GM23338 (cell line): ENCODE data around the gene ERC2. TPM values are rescaled to one million over a fixed set of nuclear protein-coding genes. Genes with fewer than 3 reads are reported as not detected.

ENCODE experiments used
- ATAC-seq: fragments of 200-7000 bp; cut with Tn5 transposase; 3 replicates; pipeline ENCODE4 v1.9.1; 2020
- DNase-seq: peaks from one replicate; pipeline ENCODE4 v3.0.0-alpha.2; 2015; ENCODE audit warnings: low spot score
- H2AFZ ChIP-seq: fragments of 200-600 bp; sonication (generic); 2 replicates; pipeline ENCODE4 v1.8.0; 2016; ENCODE audit warnings: antibody characterized with exemption, mild to moderate bottlenecking, moderate library complexity
- H3F3A ChIP-seq: fragments of 200-600 bp; sonication (generic); replicated peaks from 2 replicates; pipeline ENCODE4 v1.8.0; 2017; ENCODE audit warnings: antibody characterized with exemption, mixed run types, low read depth
- H3K27ac ChIP-seq: fragments of 200-600 bp; sonication (generic); 2 replicates; pipeline ENCODE4 v1.6.1; 2016; ENCODE audit warnings: low read depth
- H3K27me3 ChIP-seq: fragments of 200-600 bp; sonication (generic); 2 replicates; pipeline ENCODE4 v1.8.0; 2016; ENCODE audit warnings: mild to moderate bottlenecking, mixed run types, moderate library complexity; ENCODE audit not compliant: insufficient read depth
- H3K36me3 ChIP-seq: fragments of 200-600 bp; sonication (generic); 2 replicates; pipeline ENCODE4 v1.8.0; 2016; ENCODE audit warnings: mild to moderate bottlenecking; ENCODE audit not compliant: insufficient read depth
- H3K4me1 ChIP-seq: fragments of 200-600 bp; sonication (generic); 2 replicates; pipeline ENCODE4 v1.8.0; 2016; ENCODE audit warnings: mild to moderate bottlenecking, moderate library complexity; ENCODE audit not compliant: insufficient read depth
- H3K4me2 ChIP-seq: fragments of 200-600 bp; sonication (generic); 2 replicates; pipeline ENCODE4 v1.7.1; 2017; ENCODE audit warnings: mixed run types
- H3K4me3 ChIP-seq: fragments of 200-600 bp; sonication (generic); 2 replicates; pipeline ENCODE4 v1.6.1; 2016; ENCODE audit warnings: mixed run types
- H3K79me2 ChIP-seq: fragments of 200-600 bp; sonication (generic); replicated peaks from 2 replicates; pipeline ENCODE4 v1.8.0; 2017; ENCODE audit warnings: mild to moderate bottlenecking; ENCODE audit not compliant: insufficient read depth
- H3K9me2 ChIP-seq: fragments of 200-600 bp; sonication (generic); 2 replicates; pipeline ENCODE4 v1.8.0; 2017; ENCODE audit not compliant: insufficient read depth
- H4K20me1 ChIP-seq: fragments of 200-600 bp; sonication (generic); replicated peaks from 2 replicates; pipeline ENCODE4 v1.8.0; 2017; ENCODE audit warnings: mild to moderate bottlenecking; ENCODE audit not compliant: insufficient read depth
- H3K27ac Mint-ChIP-seq: 2 replicates; pipeline ENCODE4 v1.8.0; 2020; ENCODE audit warnings: inconsistent platforms, mild to moderate bottlenecking, moderate library complexity, mixed read lengths
- H3K27me3 Mint-ChIP-seq: 3 replicates; pipeline ENCODE4 v1.8.0; 2022; ENCODE audit warnings: low read depth, mild to moderate bottlenecking, moderate library complexity, mixed read lengths, inconsistent platforms; ENCODE audit not compliant: insufficient read depth, poor library complexity
- H3K36me3 Mint-ChIP-seq: 3 replicates; pipeline ENCODE4 v1.8.0; 2021; ENCODE audit warnings: low read depth, mild to moderate bottlenecking, inconsistent platforms, moderate library complexity, mixed read lengths
- H3K4me1 Mint-ChIP-seq: 3 replicates; pipeline ENCODE4 v1.8.0; 2020; ENCODE audit warnings: mild to moderate bottlenecking, inconsistent platforms, mixed read lengths
- H3K4me3 Mint-ChIP-seq: 3 replicates; pipeline ENCODE4 v1.8.0; 2021; ENCODE audit warnings: moderate library complexity, mild to moderate bottlenecking, inconsistent platforms, mixed read lengths
- H3K9me3 Mint-ChIP-seq: 3 replicates; pipeline ENCODE4 v1.8.0; 2020; ENCODE audit warnings: moderate library complexity, mild to moderate bottlenecking, inconsistent platforms, mixed read lengths
- CREB1 ChIP-seq: fragments of 250-450 bp; sonication (Bioruptor Pico); IDR thresholded peaks from 2 replicates; pipeline ENCODE4 v1.5.0; 2020; ENCODE audit warnings: low read depth, mild to moderate bottlenecking, moderate library complexity
- EZH2 ChIP-seq: fragments of 200-600 bp; sonication (generic); IDR thresholded peaks from one replicate; pipeline ENCODE4 v1.8.0; 2017; ENCODE audit warnings: antibody characterized with exemption, mild to moderate bottlenecking, low read depth; ENCODE audit not compliant: unreplicated experiment
- EZH2phosphoT487 ChIP-seq: fragments of 200-600 bp; sonication (generic); IDR thresholded peaks from one replicate; pipeline ENCODE4 v1.8.1; 2018; ENCODE audit warnings: antibody characterized with exemption; ENCODE audit not compliant: unreplicated experiment
- JUNB ChIP-seq: IDR thresholded peaks from one replicate; pipeline ENCODE4 v1.6.1; 2016; ENCODE audit warnings: antibody characterized with exemption; ENCODE audit not compliant: unreplicated experiment
- NANOG ChIP-seq: IDR thresholded peaks from 2 replicates; pipeline ENCODE4 v1.6.1; 2016; ENCODE audit warnings: antibody characterized with exemption, borderline replicate concordance
- POLR2AphosphoS5 ChIP-seq: IDR thresholded peaks from 2 replicates; pipeline ENCODE4 v1.6.1; 2016; ENCODE audit warnings: antibody characterized with exemption, low read depth
- STAT1 ChIP-seq: IDR thresholded peaks from one replicate; pipeline ENCODE4 v1.6.1; 2016; ENCODE audit warnings: antibody characterized with exemption; ENCODE audit not compliant: unreplicated experiment
- ZNF114 ChIP-seq: fragments of 250-450 bp; sonication (Bioruptor Pico); IDR thresholded peaks from 2 replicates; pipeline ENCODE4 v1.5.0; 2020; ENCODE audit warnings: mild to moderate bottlenecking, moderate library complexity
- ZNF331 ChIP-seq: fragments of 250-450 bp; sonication (Bioruptor Pico); IDR thresholded peaks from 2 replicates; pipeline ENCODE4 v1.5.0; 2020; ENCODE audit warnings: low read depth, mild to moderate bottlenecking, moderate library complexity
- polyA plus RNA-seq: library from polyadenylated mRNA; unstranded; fragments of >200 nt; fragmentation: Nextera tagmentation; extraction: Ambion mirVana; gene quantifications from 2 replicates; pipeline ENCODE4 v1.2.1, GENCODE V29; 2016
- total RNA-seq: library from RNA; depleted of rRNA; stranded (reverse); fragments of >200 nt; shearing (Covaris generic); gene quantifications from 2 replicates; pipeline ENCODE4 v1.2.3, GENCODE V29; 2014
- TF ChIP-seq, protein P1 (sequence below), 2 experiments: fragments of 200-600 bp in 1 of 2; sonication (generic) in 1 of 2; conservative IDR thresholded peaks; 2 replicates each; pipeline versions ENCODE4 v1.5.1 to v1.6.1; 2016 to 2017; ENCODE audit warnings: antibody characterized with exemption in 2 of 2, low read depth in 2 of 2, mild to moderate bottlenecking in 2 of 2, moderate library complexity in 1 of 2
- TF ChIP-seq, protein P2 (sequence below): IDR thresholded peaks from one replicate; pipeline ENCODE4 v1.6.1; 2018; ENCODE audit warnings: antibody characterized with exemption; ENCODE audit not compliant: unreplicated experiment
- TF ChIP-seq, protein P3 (sequence below): fragments of 250-450 bp; sonication (Bioruptor Pico); IDR thresholded peaks from 2 replicates; pipeline ENCODE4 v1.5.0; 2020; ENCODE audit warnings: mild to moderate bottlenecking, moderate library complexity
- TF ChIP-seq, protein P4 (sequence below): IDR thresholded peaks from 2 replicates; pipeline ENCODE4 v1.6.1; 2016; ENCODE audit warnings: antibody characterized with exemption

The ERC2 gene
- total and polyA plus RNA-seq, 2 experiments from 2014 or later, result 11.8 to 13.7 TPM

DNA sequence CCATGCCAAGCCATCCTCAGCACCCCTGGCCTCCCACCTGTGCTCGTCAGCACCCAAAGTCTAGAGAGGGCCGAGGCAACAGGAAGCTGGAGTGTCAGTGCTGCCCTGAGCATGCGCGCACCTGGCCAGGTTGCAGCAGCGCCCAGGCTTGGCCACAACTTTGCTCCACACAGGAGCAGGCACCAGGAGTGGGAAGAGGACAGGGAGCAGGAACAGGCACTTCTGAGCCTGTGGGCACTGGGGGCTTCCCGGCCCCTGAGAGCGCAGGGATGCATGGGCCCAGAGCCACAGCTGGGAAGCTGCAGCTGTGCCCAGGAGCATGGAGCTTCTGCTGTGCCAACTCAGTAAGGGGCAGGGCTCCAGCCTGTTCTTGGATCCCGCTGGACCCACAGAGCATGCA, 509.7 kb downstream of the ERC2 start:
- H3K4me2 ChIP-seq, result no peak overlapping the region
- no peaks in the 10 kb centered on the region for H3K36me3 ChIP-seq
- no peaks in the 10 kb centered on the region for H3K9me3 Mint-ChIP-seq
- no peak for ATAC-seq
- H3K27ac ChIP-seq, result no peak overlapping the region
- H2AFZ ChIP-seq, result no peak overlapping the region
- H3K4me1 Mint-ChIP-seq, result peaks cover 8% of the 10 kb centered on the region; the same call in 2 of the 3 replicates
- no peak overlapping the region for H3K4me3 ChIP-seq
- no peak for TF ChIP-seq CREB1 (CRISPR knock-in tag)
- TF ChIP-seq, protein P1, sequence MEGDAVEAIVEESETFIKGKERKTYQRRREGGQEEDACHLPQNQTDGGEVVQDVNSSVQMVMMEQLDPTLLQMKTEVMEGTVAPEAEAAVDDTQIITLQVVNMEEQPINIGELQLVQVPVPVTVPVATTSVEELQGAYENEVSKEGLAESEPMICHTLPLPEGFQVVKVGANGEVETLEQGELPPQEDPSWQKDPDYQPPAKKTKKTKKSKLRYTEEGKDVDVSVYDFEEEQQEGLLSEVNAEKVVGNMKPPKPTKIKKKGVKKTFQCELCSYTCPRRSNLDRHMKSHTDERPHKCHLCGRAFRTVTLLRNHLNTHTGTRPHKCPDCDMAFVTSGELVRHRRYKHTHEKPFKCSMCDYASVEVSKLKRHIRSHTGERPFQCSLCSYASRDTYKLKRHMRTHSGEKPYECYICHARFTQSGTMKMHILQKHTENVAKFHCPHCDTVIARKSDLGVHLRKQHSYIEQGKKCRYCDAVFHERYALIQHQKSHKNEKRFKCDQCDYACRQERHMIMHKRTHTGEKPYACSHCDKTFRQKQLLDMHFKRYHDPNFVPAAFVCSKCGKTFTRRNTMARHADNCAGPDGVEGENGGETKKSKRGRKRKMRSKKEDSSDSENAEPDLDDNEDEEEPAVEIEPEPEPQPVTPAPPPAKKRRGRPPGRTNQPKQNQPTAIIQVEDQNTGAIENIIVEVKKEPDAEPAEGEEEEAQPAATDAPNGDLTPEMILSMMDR (conservative IDR thresholded peaks at IDR 0.05; ENCODE audit: low read depth in 2 of 2), result no peak
- TF ChIP-seq NANOG, result no peak
- TF ChIP-seq ZNF331 (CRISPR knock-in tag), result no peak
- no peak for TF ChIP-seq EZH2
- TF ChIP-seq ZNF114 (CRISPR knock-in tag), result no peak
- TF ChIP-seq, protein P2, sequence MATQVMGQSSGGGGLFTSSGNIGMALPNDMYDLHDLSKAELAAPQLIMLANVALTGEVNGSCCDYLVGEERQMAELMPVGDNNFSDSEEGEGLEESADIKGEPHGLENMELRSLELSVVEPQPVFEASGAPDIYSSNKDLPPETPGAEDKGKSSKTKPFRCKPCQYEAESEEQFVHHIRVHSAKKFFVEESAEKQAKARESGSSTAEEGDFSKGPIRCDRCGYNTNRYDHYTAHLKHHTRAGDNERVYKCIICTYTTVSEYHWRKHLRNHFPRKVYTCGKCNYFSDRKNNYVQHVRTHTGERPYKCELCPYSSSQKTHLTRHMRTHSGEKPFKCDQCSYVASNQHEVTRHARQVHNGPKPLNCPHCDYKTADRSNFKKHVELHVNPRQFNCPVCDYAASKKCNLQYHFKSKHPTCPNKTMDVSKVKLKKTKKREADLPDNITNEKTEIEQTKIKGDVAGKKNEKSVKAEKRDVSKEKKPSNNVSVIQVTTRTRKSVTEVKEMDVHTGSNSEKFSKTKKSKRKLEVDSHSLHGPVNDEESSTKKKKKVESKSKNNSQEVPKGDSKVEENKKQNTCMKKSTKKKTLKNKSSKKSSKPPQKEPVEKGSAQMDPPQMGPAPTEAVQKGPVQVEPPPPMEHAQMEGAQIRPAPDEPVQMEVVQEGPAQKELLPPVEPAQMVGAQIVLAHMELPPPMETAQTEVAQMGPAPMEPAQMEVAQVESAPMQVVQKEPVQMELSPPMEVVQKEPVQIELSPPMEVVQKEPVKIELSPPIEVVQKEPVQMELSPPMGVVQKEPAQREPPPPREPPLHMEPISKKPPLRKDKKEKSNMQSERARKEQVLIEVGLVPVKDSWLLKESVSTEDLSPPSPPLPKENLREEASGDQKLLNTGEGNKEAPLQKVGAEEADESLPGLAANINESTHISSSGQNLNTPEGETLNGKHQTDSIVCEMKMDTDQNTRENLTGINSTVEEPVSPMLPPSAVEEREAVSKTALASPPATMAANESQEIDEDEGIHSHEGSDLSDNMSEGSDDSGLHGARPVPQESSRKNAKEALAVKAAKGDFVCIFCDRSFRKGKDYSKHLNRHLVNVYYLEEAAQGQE, result no peak
- TF ChIP-seq JUNB, result no peak
- no peak for TF ChIP-seq POLR2AphosphoS5
- TF ChIP-seq, protein P3, sequence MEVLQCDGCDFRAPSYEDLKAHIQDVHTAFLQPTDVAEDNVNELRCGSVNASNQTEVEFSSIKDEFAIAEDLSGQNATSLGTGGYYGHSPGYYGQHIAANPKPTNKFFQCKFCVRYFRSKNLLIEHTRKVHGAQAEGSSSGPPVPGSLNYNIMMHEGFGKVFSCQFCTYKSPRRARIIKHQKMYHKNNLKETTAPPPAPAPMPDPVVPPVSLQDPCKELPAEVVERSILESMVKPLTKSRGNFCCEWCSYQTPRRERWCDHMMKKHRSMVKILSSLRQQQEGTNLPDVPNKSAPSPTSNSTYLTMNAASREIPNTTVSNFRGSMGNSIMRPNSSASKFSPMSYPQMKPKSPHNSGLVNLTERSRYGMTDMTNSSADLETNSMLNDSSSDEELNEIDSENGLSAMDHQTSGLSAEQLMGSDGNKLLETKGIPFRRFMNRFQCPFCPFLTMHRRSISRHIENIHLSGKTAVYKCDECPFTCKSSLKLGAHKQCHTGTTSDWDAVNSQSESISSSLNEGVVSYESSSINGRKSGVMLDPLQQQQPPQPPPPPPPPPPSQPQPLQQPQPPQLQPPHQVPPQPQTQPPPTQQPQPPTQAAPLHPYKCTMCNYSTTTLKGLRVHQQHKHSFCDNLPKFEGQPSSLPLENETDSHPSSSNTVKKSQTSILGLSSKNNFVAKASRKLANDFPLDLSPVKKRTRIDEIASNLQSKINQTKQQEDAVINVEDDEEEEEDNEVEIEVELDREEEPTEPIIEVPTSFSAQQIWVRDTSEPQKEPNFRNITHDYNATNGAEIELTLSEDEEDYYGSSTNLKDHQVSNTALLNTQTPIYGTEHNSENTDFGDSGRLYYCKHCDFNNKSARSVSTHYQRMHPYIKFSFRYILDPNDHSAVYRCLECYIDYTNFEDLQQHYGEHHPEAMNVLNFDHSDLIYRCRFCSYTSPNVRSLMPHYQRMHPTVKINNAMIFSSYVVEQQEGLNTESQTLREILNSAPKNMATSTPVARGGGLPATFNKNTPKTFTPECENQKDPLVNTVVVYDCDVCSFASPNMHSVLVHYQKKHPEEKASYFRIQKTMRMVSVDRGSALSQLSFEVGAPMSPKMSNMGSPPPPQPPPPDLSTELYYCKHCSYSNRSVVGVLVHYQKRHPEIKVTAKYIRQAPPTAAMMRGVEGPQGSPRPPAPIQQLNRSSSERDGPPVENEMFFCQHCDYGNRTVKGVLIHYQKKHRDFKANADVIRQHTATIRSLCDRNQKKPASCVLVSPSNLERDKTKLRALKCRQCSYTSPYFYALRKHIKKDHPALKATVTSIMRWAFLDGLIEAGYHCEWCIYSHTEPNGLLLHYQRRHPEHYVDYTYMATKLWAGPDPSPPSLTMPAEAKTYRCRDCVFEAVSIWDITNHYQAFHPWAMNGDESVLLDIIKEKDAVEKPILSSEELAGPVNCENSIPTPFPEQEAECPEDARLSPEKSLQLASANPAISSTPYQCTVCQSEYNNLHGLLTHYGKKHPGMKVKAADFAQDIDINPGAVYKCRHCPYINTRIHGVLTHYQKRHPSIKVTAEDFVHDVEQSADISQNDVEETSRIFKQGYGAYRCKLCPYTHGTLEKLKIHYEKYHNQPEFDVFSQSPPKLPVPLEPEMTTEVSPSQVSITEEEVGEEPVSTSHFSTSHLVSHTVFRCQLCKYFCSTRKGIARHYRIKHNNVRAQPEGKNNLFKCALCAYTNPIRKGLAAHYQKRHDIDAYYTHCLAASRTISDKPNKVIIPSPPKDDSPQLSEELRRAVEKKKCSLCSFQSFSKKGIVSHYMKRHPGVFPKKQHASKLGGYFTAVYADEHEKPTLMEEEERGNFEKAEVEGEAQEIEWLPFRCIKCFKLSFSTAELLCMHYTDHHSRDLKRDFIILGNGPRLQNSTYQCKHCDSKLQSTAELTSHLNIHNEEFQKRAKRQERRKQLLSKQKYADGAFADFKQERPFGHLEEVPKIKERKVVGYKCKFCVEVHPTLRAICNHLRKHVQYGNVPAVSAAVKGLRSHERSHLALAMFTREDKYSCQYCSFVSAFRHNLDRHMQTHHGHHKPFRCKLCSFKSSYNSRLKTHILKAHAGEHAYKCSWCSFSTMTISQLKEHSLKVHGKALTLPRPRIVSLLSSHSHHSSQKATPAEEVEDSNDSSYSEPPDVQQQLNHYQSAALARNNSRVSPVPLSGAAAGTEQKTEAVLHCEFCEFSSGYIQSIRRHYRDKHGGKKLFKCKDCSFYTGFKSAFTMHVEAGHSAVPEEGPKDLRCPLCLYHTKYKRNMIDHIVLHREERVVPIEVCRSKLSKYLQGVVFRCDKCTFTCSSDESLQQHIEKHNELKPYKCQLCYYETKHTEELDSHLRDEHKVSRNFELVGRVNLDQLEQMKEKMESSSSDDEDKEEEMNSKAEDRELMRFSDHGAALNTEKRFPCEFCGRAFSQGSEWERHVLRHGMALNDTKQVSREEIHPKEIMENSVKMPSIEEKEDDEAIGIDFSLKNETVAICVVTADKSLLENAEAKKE (CRISPR knock-in tag), result no peak
- no peak for TF ChIP-seq STAT1
- TF ChIP-seq EZH2phosphoT487, result no peak
- TF ChIP-seq, protein P4, sequence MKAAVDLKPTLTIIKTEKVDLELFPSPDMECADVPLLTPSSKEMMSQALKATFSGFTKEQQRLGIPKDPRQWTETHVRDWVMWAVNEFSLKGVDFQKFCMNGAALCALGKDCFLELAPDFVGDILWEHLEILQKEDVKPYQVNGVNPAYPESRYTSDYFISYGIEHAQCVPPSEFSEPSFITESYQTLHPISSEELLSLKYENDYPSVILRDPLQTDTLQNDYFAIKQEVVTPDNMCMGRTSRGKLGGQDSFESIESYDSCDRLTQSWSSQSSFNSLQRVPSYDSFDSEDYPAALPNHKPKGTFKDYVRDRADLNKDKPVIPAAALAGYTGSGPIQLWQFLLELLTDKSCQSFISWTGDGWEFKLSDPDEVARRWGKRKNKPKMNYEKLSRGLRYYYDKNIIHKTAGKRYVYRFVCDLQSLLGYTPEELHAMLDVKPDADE, result no peak
- no peaks in the 10 kb centered on the region for H3F3A ChIP-seq
- no peaks in the 10 kb centered on the region for H4K20me1 ChIP-seq
- no peak overlapping the region for H3K27ac Mint-ChIP-seq
- H3K4me3 Mint-ChIP-seq, result no peak overlapping the region
- H3K36me3 Mint-ChIP-seq, result peaks cover 4% of the 10 kb centered on the region
- no peaks in the 10 kb centered on the region for H3K9me2 ChIP-seq
- no peak for DNase-seq
- H3K79me2 ChIP-seq, result no peaks in the 10 kb centered on the region
- no peaks in the 10 kb centered on the region for H3K27me3 Mint-ChIP-seq
- H3K4me1 ChIP-seq, result peaks cover 4% of the 10 kb centered on the region; the same call in 1 of the 2 replicates
- no peaks in the 10 kb centered on the region for H3K27me3 ChIP-seq
